OCI-LY7 (cell line): ENCODE data around the gene LY6G5C.

ENCODE experiments used
- CTCF ChIP-seq: fragments of 200-600 bp; sonication (generic); conservative IDR thresholded peaks from 2 replicates; pipeline ENCODE4 v1.5.1; 2014; ENCODE audit warnings: mild to moderate bottlenecking, antibody characterized with exemption, low read length, moderate library complexity, mixed read lengths
- EZH2phosphoT487 ChIP-seq: fragments of 200-600 bp; sonication (generic); IDR thresholded peaks from 2 replicates; pipeline ENCODE4 v1.6.1; 2018; ENCODE audit warnings: low read depth, borderline replicate concordance, mild to moderate bottlenecking, mixed run types, antibody characterized with exemption, low read length, moderate library complexity, mixed read lengths

DNA sequence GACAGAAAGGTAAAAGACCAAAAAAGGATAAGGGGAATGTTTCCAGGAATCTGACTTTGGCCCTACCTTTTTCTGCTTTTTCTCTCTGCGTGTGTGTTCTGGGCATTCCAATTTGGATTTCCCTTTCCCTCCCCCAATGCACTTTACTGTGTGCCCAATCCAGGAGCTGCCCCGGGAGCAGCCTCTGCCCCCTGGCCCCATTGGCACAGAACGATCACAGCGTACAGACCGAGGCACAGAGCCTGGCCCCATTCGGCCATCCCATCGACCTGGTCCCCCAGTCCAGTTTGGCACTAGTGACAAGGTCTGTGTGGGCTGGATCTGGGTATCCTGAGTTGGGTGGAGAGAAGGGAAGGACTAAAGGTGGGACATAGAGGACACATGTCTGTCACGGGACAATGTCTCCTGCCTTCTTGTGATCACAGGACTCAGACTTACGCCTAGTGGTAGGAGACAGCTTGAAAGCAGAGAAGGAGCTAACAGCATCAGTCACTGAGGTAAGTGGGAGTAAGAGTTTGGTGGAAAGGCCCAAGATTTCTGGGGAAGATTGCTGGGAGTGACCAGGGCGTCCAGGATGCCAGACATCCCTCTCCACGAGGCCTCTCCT, 45.8 kb downstream of the LY6G5C start:
- TF ChIP-seq CTCF (no peak), EZH2phosphoT487 (no peak)
